HT1080 (cell line): ENCODE data around the gene ATP2A3. TPM values are rescaled to one million over a fixed set of nuclear protein-coding genes. Genes with fewer than 3 reads are reported as not detected.
A peak's percentile ranks its signal among the peaks of the same experiment; 100 is the strongest.
"Not testable (repeated sequence)": the region's sequence is repeated elsewhere in the genome, so short reads cannot be mapped to it uniquely, and the experiment has no call there.

Experiments used
- DNase-seq: peaks from one replicate; pipeline ENCODE4 v3.0.0-alpha.2; 2015; ENCODE audit warnings: low read depth
- total RNA-seq: library from RNA; depleted of rRNA; stranded (reverse); fragments of >200 nt; shearing (Covaris generic); gene quantifications from 2 replicates; pipeline ENCODE4 v1.2.3, GENCODE V29; 2014

ATP2A3 gene
- total RNA-seq, 1 experiment from 2014 or later, result not detected

- DNase-seq, result no peak
Observed at GRCh38 chr17:3956983-3957382, 7.3 kb downstream of the ATP2A3 start.

GRCh38 chr17:3956327-3956957, 7.8 kb downstream of the ATP2A3 start:
- no peak for DNase-seq

GRCh38 chr17:3955673-3955988, 8.6 kb downstream of the ATP2A3 start:
- no peak for DNase-seq

- no peak for DNase-seq
Observed at GRCh38 chr17:3954976-3955672, 9.1 kb downstream of the ATP2A3 start.

- DNase-seq, result no peak
Observed at GRCh38 chr17:3954086-3954485, 10.2 kb downstream of the ATP2A3 start.

- DNase-seq, result no peak
Observed at GRCh38 chr17:3953542-3953941, 10.7 kb downstream of the ATP2A3 start.

GRCh38 chr17:3952186-3952585, 12.1 kb downstream of the ATP2A3 start:
- no peak for DNase-seq

GRCh38 chr17:3951420-3951819, 12.8 kb downstream of the ATP2A3 start:
- DNase-seq, result no peak

- no peak for DNase-seq
Observed at GRCh38 chr17:3951003-3951402, 13.2 kb downstream of the ATP2A3 start.

- no peak for DNase-seq
Observed at GRCh38 chr17:3950584-3950983, 13.7 kb downstream of the ATP2A3 start.

GRCh38 chr17:3949418-3949817, 14.8 kb downstream of the ATP2A3 start:
- DNase-seq, result no peak

GRCh38 chr17:3948551-3948950, 15.7 kb downstream of the ATP2A3 start:
- DNase-seq, result not testable (repeated sequence)

GRCh38 chr17:3947318-3947810, 16.9 kb downstream of the ATP2A3 start:
- no peak for DNase-seq

GRCh38 chr17:3946711-3947235, 17.5 kb downstream of the ATP2A3 start:
- DNase-seq, result no peak

GRCh38 chr17:3944485-3945388, 19.5 kb downstream of the ATP2A3 start:
- DNase-seq, result no peak

GRCh38 chr17:3943240-3943891, 20.9 kb downstream of the ATP2A3 start:
- no peak for DNase-seq

GRCh38 chr17:3940965-3941698, 23.1 kb downstream of the ATP2A3 start:
- no peak for DNase-seq

- no peak for DNase-seq
Observed at GRCh38 chr17:3937359-3937758, 26.9 kb downstream of the ATP2A3 start.

- peak; percentile 41 for DNase-seq
Observed at GRCh38 chr17:3935825-3936355, 28.3 kb downstream of the ATP2A3 start.

- peak; percentile 58 for DNase-seq
Observed at GRCh38 chr17:3935140-3935542, 29.1 kb downstream of the ATP2A3 start.
